Naive thymus-derived CD4-positive, alpha-beta T cell (primary cell): Measurements from ENCODE around the gene DBX1. TPM values are rescaled to one million over a fixed set of nuclear protein-coding genes. Genes with fewer than 3 reads are reported as not detected.

Experiments
- ATAC-seq: fragments of 150-1000 bp; cut with Tn5 transposase; 2 replicates; pipeline ENCODE4 v1.10.0; 2021; ENCODE audit warnings: mild to moderate bottlenecking, moderate library complexity
- CTCF ChIA-PET: fragments of 350-600 bp; sonication (Branson Sonifier 250); formaldehyde crosslinking; loops from one replicate; lab custom pipeline; 2021; ENCODE audit warnings: antibody characterized with exemption; lab: Charles Lee
- POLR2A ChIA-PET: fragments of 350-600 bp; sonication (Branson Sonifier 250); formaldehyde crosslinking; loops from one replicate; lab custom pipeline; 2021; ENCODE audit warnings: antibody characterized with exemption, inconsistent platforms; lab: Charles Lee
- DNase-seq, 9 donors: peaks; one replicate each; pipeline versions ENCODE4 v3.0.0 to v3.0.0-alpha.2; 2020 to 2022; ENCODE audit warnings: mixed read lengths in 1 of 9
- H3K27ac ChIP-seq: one replicate; pipeline ENCODE4 v1.7.0; 2013; ENCODE audit warnings: mild to moderate bottlenecking, low read depth, low read length, moderate library complexity
- H3K27me3 ChIP-seq, 2 donors: one replicate each; pipeline ENCODE4 v1.7.0; 2013; ENCODE audit warnings: low read length in 2 of 2, mild to moderate bottlenecking in 2 of 2, moderate library complexity in 2 of 2; ENCODE audit not compliant: control insufficient read depth in 2 of 2, insufficient read depth in 2 of 2
- H3K36me3 ChIP-seq, 3 experiments: 1 replicate in 2 of 3; 2 replicates in 1 of 3; pipeline ENCODE4 v1.7.0; 2013; ENCODE audit warnings: low read length in 3 of 3, mild to moderate bottlenecking in 3 of 3, moderate library complexity in 1 of 3; ENCODE audit not compliant: insufficient read depth in 3 of 3, control insufficient read depth in 2 of 3
- H3K4me1 ChIP-seq, 2 donors: one replicate each; pipeline ENCODE4 v1.7.0; 2013; ENCODE audit warnings: low read length in 2 of 2, mild to moderate bottlenecking in 2 of 2, moderate library complexity in 1 of 2; ENCODE audit not compliant: control insufficient read depth in 2 of 2, insufficient read depth in 2 of 2
- H3K4me3 ChIP-seq: 2 replicates; pipeline ENCODE4 v1.7.0; 2013; ENCODE audit warnings: mild to moderate bottlenecking, low read length
- H3K9me3 ChIP-seq, 3 experiments: 1 replicate in 2 of 3; 2 replicates in 1 of 3; pipeline ENCODE4 v1.7.0; 2013; ENCODE audit warnings: low read length in 3 of 3; ENCODE audit not compliant: control insufficient read depth in 2 of 3
- H3K27ac Mint-ChIP-seq, 9 donors: one replicate each; pipeline ENCODE4 v1.8.0; 2020 to 2022; ENCODE audit warnings: mixed read lengths in 9 of 9, mild to moderate bottlenecking in 8 of 9, moderate library complexity in 5 of 9, inconsistent platforms in 2 of 9
- H3K27me3 Mint-ChIP-seq, 5 donors: one replicate each; pipeline ENCODE4 v1.8.0; 2021 to 2022; ENCODE audit warnings: mixed read lengths in 5 of 5, mild to moderate bottlenecking in 1 of 5
- H3K36me3 Mint-ChIP-seq, 5 donors: one replicate each; pipeline ENCODE4 v1.8.0; 2020 to 2022; ENCODE audit warnings: mixed read lengths in 5 of 5, mild to moderate bottlenecking in 3 of 5, inconsistent platforms in 1 of 5
- H3K4me1 Mint-ChIP-seq, 7 donors: one replicate each; pipeline ENCODE4 v1.8.0; 2020 to 2022; ENCODE audit warnings: mixed read lengths in 7 of 7, mild to moderate bottlenecking in 3 of 7, inconsistent platforms in 1 of 7
- H3K4me3 Mint-ChIP-seq, 10 donors: one replicate each; pipeline ENCODE4 v1.8.0; 2020 to 2022; ENCODE audit warnings: mild to moderate bottlenecking in 10 of 10, mixed read lengths in 10 of 10, moderate library complexity in 6 of 10, inconsistent platforms in 2 of 10
- H3K9me3 Mint-ChIP-seq, 11 donors: one replicate each; pipeline ENCODE4 v1.8.0; 2020 to 2022; ENCODE audit warnings: mixed read lengths in 11 of 11, mild to moderate bottlenecking in 4 of 11, inconsistent platforms in 1 of 11, moderate library complexity in 1 of 11
- intact Hi-C, 2 donors: fragments of 100-400 bp; cut with micrococcal nuclease; formaldehyde crosslinking; loops; one replicate each; pipeline ENCODE4 v1.15.1; 2023
- polyA plus RNA-seq, 2 donors: library from polyadenylated mRNA; unstranded; fragments of 300-500 nt; fragmentation: Illumina TruSeq; gene quantifications; one replicate each; pipeline ENCODE4 v1.2.3, GENCODE V29; 2021
- total RNA-seq, 6 experiments: library from RNA in 5 of 6; stranded (reverse) in 5 of 6; gene quantifications; 1 replicate in 5 of 6; 2 replicates in 1 of 6; pipeline ENCODE4 v1.2.3 and lab custom pipeline; 2021 to 2026

The DBX1 gene
- total and polyA plus RNA-seq, 7 experiments from 2014 or later = not detected

DNA sequence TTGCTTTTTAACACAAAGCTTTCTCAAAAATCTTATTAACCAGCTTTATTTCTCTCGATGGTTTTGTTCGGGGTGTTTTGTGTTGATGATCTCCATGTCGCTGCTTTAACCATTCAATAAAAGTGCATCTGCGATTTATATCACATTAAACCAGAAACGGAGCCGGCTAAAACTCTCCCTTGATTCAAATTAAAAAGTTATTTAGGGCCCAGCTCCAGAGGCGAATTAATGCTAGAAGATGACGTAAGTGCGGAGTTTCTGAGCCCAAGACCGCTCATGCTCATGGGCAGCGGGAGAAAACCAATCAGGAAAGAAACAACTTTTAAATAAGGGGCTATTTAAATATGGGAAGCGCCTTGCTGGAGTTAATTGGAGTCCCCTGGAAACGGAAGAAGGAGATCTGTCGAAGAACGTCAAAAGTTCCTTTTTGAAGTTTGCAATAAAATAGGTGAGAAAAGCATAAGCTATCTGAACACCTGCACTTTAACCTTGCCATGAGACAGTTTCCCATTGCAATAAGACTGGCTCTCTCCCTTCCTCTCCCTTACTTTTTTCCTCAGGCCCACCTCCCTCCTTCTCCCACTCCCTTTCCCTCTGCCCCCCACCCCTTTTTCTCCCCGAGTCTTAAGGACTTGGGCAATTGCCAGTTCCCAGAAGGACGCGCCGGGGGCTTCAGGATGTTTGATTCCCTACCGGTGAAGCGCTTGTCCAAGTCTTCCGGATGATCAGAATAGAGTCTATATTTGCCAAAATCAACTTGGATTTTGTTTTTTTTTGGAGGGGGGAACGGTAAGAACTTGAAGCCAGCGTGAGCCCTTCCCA, 1.9 kb upstream of the DBX1 start:
- no peak for ATAC-seq
- ChIA-PET CTCF (interaction anchor here (0.6 kb wide), 1 partner anchor 11 kb away, joined by 3 read pairs; no protein-coding TSS in a partner anchor), POLR2A (no interaction called here)
- intact Hi-C loops = no loop called here
- Mint-ChIP-seq H3K27me3 (peaks cover 79 to 93% (median 92%) of the 10 kb centered on the region in 5 donors), H3K4me3 (peak overlapping the region in 8 of 10 donors; percentile 17 to 85 (median 51)), H3K27ac (peak overlapping the region in 5 of 9 donors; percentile 34 to 77 (median 63)), H3K4me1 (peaks cover 21 to 64% (median 45%) of the 10 kb centered on the region in 7 donors), H3K9me3 (peaks cover 0 to 44% (median 19%) of the 10 kb centered on the region in 11 donors), H3K36me3 (peaks cover 0 to 7% (median 5%) of the 10 kb centered on the region in 5 donors)
- Histone ChIP-seq H3K4me3 (no peak overlapping the region), H3K9me3 (peaks cover 0 to 17% (median 0%) of the 10 kb centered on the region in 3 experiments), H3K36me3 (no peaks in the 10 kb centered on the region), H3K27me3 (peaks cover 9 to 39% of the 10 kb centered on the region in 2 donors), H3K4me1 (peaks cover 8 to 9% of the 10 kb centered on the region in 2 donors), H3K27ac (no peak overlapping the region)
- peak in 1 of 9 donors; percentile 11 for DNase-seq

GRCh38 chr11:20161230-20161918, 1.1 kb upstream of the DBX1 start:
- ATAC-seq = no peak
- Histone ChIP-seq H3K9me3 (peaks cover 0 to 17% (median 0%) of the 10 kb centered on the region in 3 experiments), H3K4me1 (peaks cover 9% of the 10 kb centered on the region in 2 donors), H3K36me3 (no peaks in the 10 kb centered on the region), H3K4me3 (no peak overlapping the region), H3K27ac (no peak overlapping the region), H3K27me3 (peaks cover 9 to 39% of the 10 kb centered on the region in 2 donors)
- Mint-ChIP-seq H3K27ac (peak overlapping the region in 5 of 9 donors; percentile 34 to 87 (median 67)), H3K27me3 (peaks cover 73 to 86% (median 85%) of the 10 kb centered on the region in 5 donors), H3K4me3 (peak overlapping the region in 4 of 10 donors; percentile 16 to 85 (median 46)), H3K36me3 (peaks cover 0 to 7% (median 5%) of the 10 kb centered on the region in 5 donors), H3K4me1 (peaks cover 21 to 65% (median 48%) of the 10 kb centered on the region in 7 donors), H3K9me3 (peaks cover 0 to 44% (median 19%) of the 10 kb centered on the region in 11 donors)
- POLR2A ChIA-PET = no interaction called here
- intact Hi-C loops = no loop called here
- DNase-seq = no peak
- CTCF ChIA-PET = interaction anchor here (0.6 kb wide), 1 partner anchor 11 kb away, joined by 3 read pairs; no protein-coding TSS in a partner anchor

DNA sequence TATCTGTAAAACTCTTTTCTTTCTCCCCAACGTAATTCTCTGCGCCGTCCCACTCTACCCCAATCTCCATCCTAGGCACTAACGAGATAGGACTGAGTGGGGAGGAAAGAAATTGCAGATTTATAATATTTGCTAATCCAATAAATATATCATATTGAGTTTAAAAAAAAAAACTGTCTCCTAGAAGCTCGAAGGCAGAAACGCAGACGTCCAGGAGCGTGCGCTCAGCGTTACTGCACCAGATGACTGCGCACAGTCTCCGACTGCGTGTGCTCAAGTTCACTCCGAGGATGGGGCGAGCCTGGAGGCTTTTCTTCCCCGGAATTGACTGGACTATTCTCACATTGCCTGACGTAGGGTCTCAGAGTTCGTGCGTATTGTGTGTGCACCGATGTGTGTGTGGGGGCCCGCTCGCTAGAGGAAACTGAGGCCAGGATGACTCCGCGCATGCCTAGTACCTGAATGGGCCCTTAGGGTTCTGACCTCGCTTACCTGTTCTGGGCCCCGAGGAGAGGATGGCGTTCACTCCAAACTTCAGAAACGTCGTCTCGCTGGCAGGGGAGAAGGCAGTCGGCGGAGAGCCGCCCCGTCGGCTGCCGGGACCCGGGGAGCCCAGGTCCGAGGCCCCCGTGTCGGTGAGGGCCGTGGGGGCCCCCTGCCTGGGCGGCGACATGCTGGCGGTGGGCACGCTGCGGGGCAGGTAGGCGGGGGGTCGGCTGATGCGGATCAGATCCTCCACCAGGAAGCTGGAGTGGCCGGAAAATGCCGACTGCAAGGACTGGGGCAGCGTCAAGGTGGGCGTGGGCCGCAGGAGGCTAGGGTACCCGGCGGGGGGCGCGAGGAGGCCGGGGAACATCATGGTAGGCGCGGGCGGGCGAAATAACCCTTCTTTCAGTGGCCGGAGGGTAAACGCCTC, 551 bp downstream of the DBX1 start:
- H3K27ac ChIP-seq = no peak overlapping the region
- H3K9me3 ChIP-seq = peaks cover 0 to 17% (median 0%) of the 10 kb centered on the region in 3 experiments
- H3K27me3 ChIP-seq = peaks cover 12 to 39% of the 10 kb centered on the region in 2 donors
- peaks cover 0 to 7% (median 4%) of the 10 kb centered on the region in 5 donors for H3K36me3 Mint-ChIP-seq
- ChIA-PET POLR2A (interaction anchor here (0.7 kb wide), 1 partner anchor 205 kb away, joined by 3 read pairs; no protein-coding TSS in a partner anchor), CTCF (no interaction called here)
- no peak overlapping the region for H3K4me3 ChIP-seq
- ATAC-seq (no peak), DNase-seq (no peak)
- no peaks in the 10 kb centered on the region for H3K36me3 ChIP-seq
- peak overlapping the region in 4 of 9 donors; percentile 21 to 79 (median 44) for H3K27ac Mint-ChIP-seq
- peaks cover 26 to 73% (median 56%) of the 10 kb centered on the region in 7 donors for H3K4me1 Mint-ChIP-seq
- peak overlapping the region in 5 of 10 donors; percentile 33 to 89 (median 62) for H3K4me3 Mint-ChIP-seq
- peaks cover 9% of the 10 kb centered on the region in 2 donors for H3K4me1 ChIP-seq
- H3K27me3 Mint-ChIP-seq = peaks cover 65 to 90% (median 81%) of the 10 kb centered on the region in 5 donors
- H3K9me3 Mint-ChIP-seq = peaks cover 0 to 49% (median 19%) of the 10 kb centered on the region in 11 donors
- intact Hi-C loops = loop anchor here in 1 of 2 donors (10.0 kb wide), 1 partner anchor 205 kb away; the partner anchor contains the start of gene HTATIP2

DNA sequence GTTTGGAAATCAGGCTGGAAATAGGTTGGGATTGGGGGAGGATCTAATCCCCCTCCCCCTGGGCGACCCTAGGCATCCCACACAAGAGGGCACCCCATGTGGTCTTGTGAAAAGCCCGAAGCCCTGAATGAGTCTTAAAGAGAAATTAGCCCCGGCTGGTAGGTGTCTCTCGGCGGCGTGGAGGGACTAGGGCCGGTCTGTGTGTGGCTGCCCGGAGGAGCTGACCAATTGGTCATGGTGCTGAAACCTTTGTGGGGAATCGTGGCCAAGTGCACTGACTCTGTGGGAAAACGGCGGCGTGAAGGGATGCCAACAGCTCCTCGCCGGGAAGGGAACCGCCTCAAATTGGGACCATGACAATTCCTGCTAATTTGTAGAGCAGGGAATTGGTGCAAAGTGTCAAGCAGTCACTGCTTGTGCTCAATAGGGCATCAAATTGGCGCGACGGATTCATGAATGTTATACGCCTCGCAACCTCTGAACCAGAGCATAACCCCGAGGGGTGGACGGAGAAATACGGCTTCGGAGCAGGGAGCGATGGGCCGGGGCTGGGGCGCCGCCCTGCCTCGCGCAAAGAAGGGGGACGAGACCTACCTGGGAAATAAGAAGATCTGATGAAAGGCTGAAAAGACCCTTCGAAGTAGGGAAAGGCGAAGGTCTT, 1.5 kb downstream of the DBX1 start:
- H3K27me3 ChIP-seq = peaks cover 12 to 39% of the 10 kb centered on the region in 2 donors
- DNase-seq (peak in 1 of 9 donors; percentile 4), ATAC-seq (no peak)
- intact Hi-C loops = loop anchor here in 1 of 2 donors (10.0 kb wide), 1 partner anchor 206 kb away; the partner anchor contains the start of gene HTATIP2
- no peak overlapping the region for H3K4me3 ChIP-seq
- H3K36me3 Mint-ChIP-seq = peaks cover 0 to 7% (median 4%) of the 10 kb centered on the region in 5 donors
- CTCF ChIA-PET = no interaction called here
- peaks cover 0 to 17% (median 0%) of the 10 kb centered on the region in 3 experiments for H3K9me3 ChIP-seq
- peak overlapping the region in 5 of 9 donors; percentile 17 to 79 (median 26) for H3K27ac Mint-ChIP-seq
- peaks cover 59 to 87% (median 74%) of the 10 kb centered on the region in 5 donors for H3K27me3 Mint-ChIP-seq
- H3K36me3 ChIP-seq = no peaks in the 10 kb centered on the region
- H3K4me1 ChIP-seq = peaks cover 5 to 9% of the 10 kb centered on the region in 2 donors
- POLR2A ChIA-PET = no interaction called here
- H3K4me1 Mint-ChIP-seq = peaks cover 26 to 63% (median 50%) of the 10 kb centered on the region in 7 donors
- peaks cover 0 to 49% (median 19%) of the 10 kb centered on the region in 11 donors for H3K9me3 Mint-ChIP-seq
- peak overlapping the region; percentile 19 to 89 (median 56) for H3K4me3 Mint-ChIP-seq
- H3K27ac ChIP-seq = no peak overlapping the region

GRCh38 chr11:20157728-20158127, 2.5 kb downstream of the DBX1 start:
- ATAC-seq = no peak
- Histone ChIP-seq H3K4me1 (peaks cover 5 to 9% of the 10 kb centered on the region in 2 donors), H3K36me3 (no peaks in the 10 kb centered on the region), H3K4me3 (no peak overlapping the region), H3K27ac (no peak overlapping the region), H3K27me3 (peaks cover 12 to 33% of the 10 kb centered on the region in 2 donors), H3K9me3 (peaks cover 0 to 17% (median 0%) of the 10 kb centered on the region in 3 experiments)
- CTCF ChIA-PET = no interaction called here
- DNase-seq = no peak
- H3K36me3 Mint-ChIP-seq = peaks cover 0 to 7% (median 4%) of the 10 kb centered on the region in 5 donors
- peak overlapping the region in 1 of 9 donors; percentile 38 for H3K27ac Mint-ChIP-seq
- peaks cover 0 to 49% (median 16%) of the 10 kb centered on the region in 11 donors for H3K9me3 Mint-ChIP-seq
- POLR2A ChIA-PET = interaction anchor here (1.6 kb wide), 1 partner anchor 206 kb away, joined by 4 read pairs; the partner anchor contains the start of gene HTATIP2
- peak overlapping the region; percentile 27 to 91 (median 87) for H3K4me3 Mint-ChIP-seq
- H3K4me1 Mint-ChIP-seq = peaks cover 17 to 54% (median 40%) of the 10 kb centered on the region in 7 donors
- intact Hi-C loops = loop anchor here (1.0 to 10.0 kb wide), 4 partner anchors 25 to 230 kb away; partner anchors contain the start of genes HTATIP2 (in 1 of the 2) and PRMT3 (in 1 of the 2)
- peaks cover 50 to 86% (median 68%) of the 10 kb centered on the region in 5 donors for H3K27me3 Mint-ChIP-seq
